Transverse colon (tissue), 4 donors: ENCODE measurements around the gene INPP5F.

Source experiments
- CTCF ChIP-seq, 5 experiments: fragments of 200-600 bp in 3 of 5; fragments of 450-650 bp in 2 of 5; sonication (generic) in 3 of 5; IDR thresholded peaks; 1 replicate in 2 of 5; 2 replicates in 3 of 5; pipeline ENCODE4 v1.5.1; 2016 to 2017; ENCODE audit warnings: antibody characterized with exemption in 5 of 5, inconsistent platforms in 3 of 5, mild to moderate bottlenecking in 2 of 5, moderate library complexity in 1 of 5
- POLR2A ChIP-seq: fragments of 450-650 bp; IDR thresholded peaks from one replicate; pipeline ENCODE4 v1.6.1; 2016; ENCODE audit warnings: antibody characterized with exemption, mild to moderate bottlenecking, moderate library complexity
- POLR2AphosphoS5 ChIP-seq, 3 donors: sonication (generic); formaldehyde crosslinking; IDR thresholded peaks; one replicate each; pipeline ENCODE4 v1.6.1; 2016; ENCODE audit warnings: antibody characterized with exemption in 3 of 3

- TF ChIP-seq CTCF (IDR thresholded peaks at IDR 0.05) (no peak), POLR2AphosphoS5 (IDR thresholded peaks at IDR 0.05) (no peak), POLR2A (no peak)
These were observed 93.0 kb downstream of the INPP5F start for GRCh38 chr10:119818889-119819270.
